Midbrain (tissue), 1 donor: ENCODE results near the gene SAMD8.
"Not testable (repeated sequence)": the region's sequence is repeated elsewhere in the genome, so short reads cannot be mapped to it uniquely, and the experiment has no call there.

Experiments
- DNase-seq: peaks from one replicate; lab custom pipeline; 2025; lab: John Stamatoyannopoulos, UW

The SAMD8 gene

GRCh38 chr10:75195035-75195763 is 83.7 kb downstream of the SAMD8 start:
- no peak for DNase-seq

GRCh38 chr10:75197066-75197465 is 85.6 kb downstream of the SAMD8 start:
- DNase-seq = no peak

- DNase-seq = peak; percentile 51
Observed at GRCh38 chr10:75197906-75198305, 86.5 kb downstream of the SAMD8 start.

GRCh38 chr10:75199949-75200348 is 88.5 kb downstream of the SAMD8 start:
- DNase-seq = not testable (repeated sequence)

- DNase-seq = no peak
Observed at GRCh38 chr10:75201793-75202307, 90.4 kb downstream of the SAMD8 start.

- DNase-seq = no peak
Observed at GRCh38 chr10:75202321-75203045, 91.0 kb downstream of the SAMD8 start.

GRCh38 chr10:75203046-75203620 is 91.7 kb downstream of the SAMD8 start:
- DNase-seq = not testable (repeated sequence)

GRCh38 chr10:75203724-75204123 is 92.3 kb downstream of the SAMD8 start:
- DNase-seq = no peak

- DNase-seq = no peak
Observed at GRCh38 chr10:75205908-75206307, 94.5 kb downstream of the SAMD8 start.

GRCh38 chr10:75206638-75207037 is 95.2 kb downstream of the SAMD8 start:
- DNase-seq = not testable (repeated sequence)

GRCh38 chr10:75207079-75207856 is 95.8 kb downstream of the SAMD8 start:
- DNase-seq = no peak

- no peak for DNase-seq
Observed at GRCh38 chr10:75207857-75208144, 96.3 kb downstream of the SAMD8 start.

GRCh38 chr10:75208181-75208580 is 96.7 kb downstream of the SAMD8 start:
- no peak for DNase-seq

GRCh38 chr10:75209086-75209920 is 97.8 kb downstream of the SAMD8 start:
- DNase-seq = no peak

- peak; percentile 74 for DNase-seq
Observed at GRCh38 chr10:75209921-75210281, 98.4 kb downstream of the SAMD8 start.

GRCh38 chr10:75210282-75211006 is 99.0 kb downstream of the SAMD8 start, which contains the start of gene VDAC2:
Gene VDAC2, plus strand, starts transcription at chr10:75210796. Its CDS starts 363 bp downstream, at chr10:75211159.
- peak; percentile 91 for DNase-seq

- DNase-seq = no peak
Observed at GRCh38 chr10:75211007-75211691, 99.7 kb downstream of the SAMD8 start.

GRCh38 chr10:75212343-75212742 is 100.9 kb downstream of the SAMD8 start:
- DNase-seq = no peak

- DNase-seq = no peak
Observed at GRCh38 chr10:75220274-75220673, 108.8 kb downstream of the SAMD8 start.

- DNase-seq = not testable (repeated sequence)
Observed at GRCh38 chr10:75221492-75221891, 110.0 kb downstream of the SAMD8 start.
